Tibial nerve (tissue), 4 donors: ENCODE results near the gene TAS2R20. TPM values are rescaled to one million over a fixed set of nuclear protein-coding genes. Genes with fewer than 3 reads are reported as not detected.

Source experiments
- DNase-seq, 2 donors: peaks; one replicate each; pipeline ENCODE4 v3.0.0-alpha.2; 2019; ENCODE audit warnings: low spot score in 2 of 2
- H3K27ac ChIP-seq, 4 donors: fragments of 200-600 bp; sonication (generic) in 3 of 4; one replicate each; pipeline ENCODE4 v1.5.1; 2017 to 2019; ENCODE audit warnings: mild to moderate bottlenecking in 1 of 4
- H3K27me3 ChIP-seq, 2 donors: fragments of 200-600 bp; sonication (generic) in 1 of 2; one replicate each; pipeline versions ENCODE4 v1.5.1 to v1.6.0; 2017 to 2019
- H3K36me3 ChIP-seq, 3 donors: fragments of 200-600 bp; sonication (generic); one replicate each; pipeline ENCODE4 v1.5.1; 2018 to 2019
- H3K4me1 ChIP-seq, 4 donors: fragments of 200-600 bp; sonication (generic) in 3 of 4; one replicate each; pipeline ENCODE4 v1.5.1; 2017 to 2019
- H3K4me3 ChIP-seq, 4 donors: fragments of 200-600 bp; sonication (generic) in 3 of 4; one replicate each; pipeline ENCODE4 v1.5.1; 2017 to 2019; ENCODE audit warnings: mild to moderate bottlenecking in 1 of 4, moderate library complexity in 1 of 4
- H3K9me3 ChIP-seq, 4 donors: fragments of 200-600 bp; sonication (generic) in 3 of 4; one replicate each; pipeline ENCODE4 v1.5.1; 2017 to 2019
- CTCF ChIP-seq, 5 experiments: fragments of 200-600 bp in 3 of 5; fragments of 450-650 bp in 2 of 5; sonication (generic) in 3 of 5; IDR thresholded peaks; one replicate each; pipeline ENCODE4 v1.5.1; 2016 to 2019; ENCODE audit warnings: antibody characterized with exemption in 5 of 5, mild to moderate bottlenecking in 3 of 5, moderate library complexity in 2 of 5
- EP300 ChIP-seq, 2 donors: sonication (generic); formaldehyde crosslinking; IDR thresholded peaks; one replicate each; pipeline ENCODE4 v1.6.1; 2017; ENCODE audit warnings: antibody characterized with exemption in 2 of 2, mild to moderate bottlenecking in 1 of 2
- POLR2A ChIP-seq, 2 donors: fragments of 450-650 bp; IDR thresholded peaks; one replicate each; pipeline ENCODE4 v1.6.1; 2017; ENCODE audit warnings: antibody characterized with exemption in 2 of 2, mild to moderate bottlenecking in 2 of 2, moderate library complexity in 2 of 2
- WGBS, 2 donors: methylation state at CpG; one replicate each; pipeline ENCODE4 v1.1.5; 2018; 5-methylcytosine and 5-hydroxymethylcytosine counted together
- total RNA-seq, 4 donors: library from RNA; depleted of rRNA; stranded (reverse); fragments of >200 nt; gene quantifications; one replicate each; pipeline ENCODE4 v1.1.0, GENCODE V29; 2016

The TAS2R20 gene
- total RNA-seq, 4 donors from 2014 or later = 1.4 to 8.4 (median 5.9) TPM

GRCh38 chr12:11023387-11023786 lies 25.3 kb upstream of the TAS2R20 start:
- 90% methylated on average over 2 of the region's 2 CpGs for WGBS, 2 donors
- no peak for DNase-seq

GRCh38 chr12:11022520-11022919 lies 24.4 kb upstream of the TAS2R20 start, which contains the start of gene TAS2R19:
Gene TAS2R19 (minus strand): TSS chr12:11022620. CDS start chr12:11022571, 49 bp downstream.
- Histone ChIP-seq H3K4me1 (no peaks in the 10 kb centered on the region), H3K27me3 (no peaks in the 10 kb centered on the region), H3K27ac (no peak within 1 kb of the TSS), H3K36me3 (peaks cover 0 to 21% (median 0%) of the 10 kb centered on the region in 3 donors), H3K4me3 (no peak within 1 kb of the TSS), H3K9me3 (peaks cover 0 to 5% (median 0%) of the 10 kb centered on the region in 4 donors)
- no peak for TF ChIP-seq CTCF (IDR thresholded peaks at IDR 0.05)
- TF ChIP-seq EP300 (IDR thresholded peaks at IDR 0.05) = no peak
- no peak for TF ChIP-seq POLR2A (IDR thresholded peaks at IDR 0.05)
- 67 to 68% methylated on average over 1 of the region's 1 CpG for WGBS, 2 donors
- DNase-seq = no peak

More at GRCh38 chr12:11023387-11023786, 25.3 kb upstream of the TAS2R20 start:
- TF ChIP-seq POLR2A (IDR thresholded peaks at IDR 0.05) (no peak), CTCF (IDR thresholded peaks at IDR 0.05) (no peak), EP300 (IDR thresholded peaks at IDR 0.05) (no peak)
- Histone ChIP-seq H3K4me1 (no peaks in the 10 kb centered on the region), H3K9me3 (peaks cover 0 to 5% (median 0%) of the 10 kb centered on the region in 4 donors), H3K27ac (no peak overlapping the region), H3K36me3 (peaks cover 0 to 29% (median 0%) of the 10 kb centered on the region in 3 donors), H3K27me3 (no peaks in the 10 kb centered on the region), H3K4me3 (no peak overlapping the region)

GRCh38 chr12:11016937-11017336 lies 18.8 kb upstream of the TAS2R20 start:
- Histone ChIP-seq H3K4me3 (no peak overlapping the region), H3K27ac (peak overlapping the region in 1 of 4 donors; percentile 8), H3K36me3 (no peaks in the 10 kb centered on the region), H3K9me3 (no peaks in the 10 kb centered on the region), H3K27me3 (no peaks in the 10 kb centered on the region), H3K4me1 (peaks cover 0 to 6% (median 3%) of the 10 kb centered on the region in 4 donors)
- TF ChIP-seq POLR2A (IDR thresholded peaks at IDR 0.05) = no peak
- no peak for TF ChIP-seq CTCF (IDR thresholded peaks at IDR 0.05)
- TF ChIP-seq EP300 (IDR thresholded peaks at IDR 0.05) = no peak
- 24 to 59% methylated on average over 1 of the region's 1 CpG for WGBS, 2 donors
- DNase-seq = no peak

- no peak for DNase-seq
- WGBS, 2 donors = 81% methylated on average over 4 of the region's 4 CpGs
- TF ChIP-seq CTCF (IDR thresholded peaks at IDR 0.05) (no peak), EP300 (IDR thresholded peaks at IDR 0.05) (no peak), POLR2A (IDR thresholded peaks at IDR 0.05) (no peak)
- H3K36me3 ChIP-seq = no peaks in the 10 kb centered on the region
- no peaks in the 10 kb centered on the region for H3K27me3 ChIP-seq
- no peak overlapping the region for H3K27ac ChIP-seq
- H3K4me3 ChIP-seq = no peak overlapping the region
- H3K4me1 ChIP-seq = peaks cover 0 to 6% (median 3%) of the 10 kb centered on the region in 4 donors
- no peaks in the 10 kb centered on the region for H3K9me3 ChIP-seq
These were observed 17.8 kb upstream of the TAS2R20 start for GRCh38 chr12:11015775-11016430.

- Histone ChIP-seq H3K4me3 (no peak overlapping the region), H3K27ac (no peak overlapping the region)
- TF ChIP-seq EP300 (IDR thresholded peaks at IDR 0.05) (no peak), POLR2A (IDR thresholded peaks at IDR 0.05) (no peak), CTCF (IDR thresholded peaks at IDR 0.05) (no peak)
These were observed 16.1 kb upstream of the TAS2R20 start for GRCh38 chr12:11014234-11014633.

More at GRCh38 chr12:11014234-11014633, 16.1 kb upstream of the TAS2R20 start:
- H3K9me3 ChIP-seq = no peaks in the 10 kb centered on the region
- no peak for DNase-seq
- no peaks in the 10 kb centered on the region for H3K36me3 ChIP-seq
- H3K27me3 ChIP-seq = no peaks in the 10 kb centered on the region
- peaks cover 0 to 6% (median 3%) of the 10 kb centered on the region in 4 donors for H3K4me1 ChIP-seq
